MM.1S (cell line): ENCODE measurements around the gene NEDD4L.

Experiments
- CTCF ChIP-seq: fragments of 300-600 bp; sonication (generic); IDR thresholded peaks from 2 replicates; pipeline ENCODE4 v1.5.1; 2016; ENCODE audit warnings: antibody characterized with exemption, low read length, mixed read lengths
- EZH2 ChIP-seq: fragments of 300-600 bp; sonication (generic); optimal IDR thresholded peaks from 2 replicates; pipeline ENCODE3; 2017; ENCODE audit warnings: low read depth, mild to moderate bottlenecking, antibody characterized with exemption, low read length, mixed read lengths
- EZH2phosphoT487 ChIP-seq: fragments of 300-600 bp; sonication (generic); IDR thresholded peaks from 2 replicates; pipeline ENCODE4 v1.6.1; 2018; ENCODE audit warnings: antibody characterized with exemption, low read length

GRCh38 chr18:58061349-58061748, 17.3 kb downstream of the NEDD4L start:
- TF ChIP-seq CTCF (no peak), EZH2phosphoT487 (no peak), EZH2 (no peak)
